GM23338 (cell line): ENCODE measurements around the gene TCEA2. TPM values are rescaled to one million over a fixed set of nuclear protein-coding genes. Genes with fewer than 3 reads are reported as not detected.
A peak's percentile ranks its signal among the peaks of the same experiment; 100 is the strongest.

ENCODE experiments used
- ATAC-seq: fragments of 200-7000 bp; cut with Tn5 transposase; 3 replicates; pipeline ENCODE4 v1.9.1; 2020
- DNase-seq: peaks from one replicate; pipeline ENCODE4 v3.0.0-alpha.2; 2015; ENCODE audit warnings: low spot score
- H2AFZ ChIP-seq: fragments of 200-600 bp; sonication (generic); 2 replicates; pipeline ENCODE4 v1.8.0; 2016; ENCODE audit warnings: antibody characterized with exemption, mild to moderate bottlenecking, moderate library complexity
- H3F3A ChIP-seq: fragments of 200-600 bp; sonication (generic); replicated peaks from 2 replicates; pipeline ENCODE4 v1.8.0; 2017; ENCODE audit warnings: antibody characterized with exemption, mixed run types, low read depth
- H3K27ac ChIP-seq: fragments of 200-600 bp; sonication (generic); 2 replicates; pipeline ENCODE4 v1.6.1; 2016; ENCODE audit warnings: low read depth
- H3K27me3 ChIP-seq: fragments of 200-600 bp; sonication (generic); 2 replicates; pipeline ENCODE4 v1.8.0; 2016; ENCODE audit warnings: mild to moderate bottlenecking, mixed run types, moderate library complexity; ENCODE audit not compliant: insufficient read depth
- H3K36me3 ChIP-seq: fragments of 200-600 bp; sonication (generic); 2 replicates; pipeline ENCODE4 v1.8.0; 2016; ENCODE audit warnings: mild to moderate bottlenecking; ENCODE audit not compliant: insufficient read depth
- H3K4me1 ChIP-seq: fragments of 200-600 bp; sonication (generic); 2 replicates; pipeline ENCODE4 v1.8.0; 2016; ENCODE audit warnings: mild to moderate bottlenecking, moderate library complexity; ENCODE audit not compliant: insufficient read depth
- H3K4me2 ChIP-seq: fragments of 200-600 bp; sonication (generic); 2 replicates; pipeline ENCODE4 v1.7.1; 2017; ENCODE audit warnings: mixed run types
- H3K4me3 ChIP-seq: fragments of 200-600 bp; sonication (generic); 2 replicates; pipeline ENCODE4 v1.6.1; 2016; ENCODE audit warnings: mixed run types
- H3K79me2 ChIP-seq: fragments of 200-600 bp; sonication (generic); replicated peaks from 2 replicates; pipeline ENCODE4 v1.8.0; 2017; ENCODE audit warnings: mild to moderate bottlenecking; ENCODE audit not compliant: insufficient read depth
- H3K9me2 ChIP-seq: fragments of 200-600 bp; sonication (generic); 2 replicates; pipeline ENCODE4 v1.8.0; 2017; ENCODE audit not compliant: insufficient read depth
- H4K20me1 ChIP-seq: fragments of 200-600 bp; sonication (generic); replicated peaks from 2 replicates; pipeline ENCODE4 v1.8.0; 2017; ENCODE audit warnings: mild to moderate bottlenecking; ENCODE audit not compliant: insufficient read depth
- H3K27ac Mint-ChIP-seq: 2 replicates; pipeline ENCODE4 v1.8.0; 2020; ENCODE audit warnings: inconsistent platforms, mild to moderate bottlenecking, moderate library complexity, mixed read lengths
- H3K27me3 Mint-ChIP-seq: 3 replicates; pipeline ENCODE4 v1.8.0; 2022; ENCODE audit warnings: low read depth, mild to moderate bottlenecking, moderate library complexity, mixed read lengths, inconsistent platforms; ENCODE audit not compliant: insufficient read depth, poor library complexity
- H3K36me3 Mint-ChIP-seq: 3 replicates; pipeline ENCODE4 v1.8.0; 2021; ENCODE audit warnings: low read depth, mild to moderate bottlenecking, inconsistent platforms, moderate library complexity, mixed read lengths
- H3K4me1 Mint-ChIP-seq: 3 replicates; pipeline ENCODE4 v1.8.0; 2020; ENCODE audit warnings: mild to moderate bottlenecking, inconsistent platforms, mixed read lengths
- H3K4me3 Mint-ChIP-seq: 3 replicates; pipeline ENCODE4 v1.8.0; 2021; ENCODE audit warnings: moderate library complexity, mild to moderate bottlenecking, inconsistent platforms, mixed read lengths
- H3K9me3 Mint-ChIP-seq: 3 replicates; pipeline ENCODE4 v1.8.0; 2020; ENCODE audit warnings: moderate library complexity, mild to moderate bottlenecking, inconsistent platforms, mixed read lengths
- CREB1 ChIP-seq: fragments of 250-450 bp; sonication (Bioruptor Pico); IDR thresholded peaks from 2 replicates; pipeline ENCODE4 v1.5.0; 2020; ENCODE audit warnings: low read depth, mild to moderate bottlenecking, moderate library complexity
- EZH2 ChIP-seq: fragments of 200-600 bp; sonication (generic); IDR thresholded peaks from one replicate; pipeline ENCODE4 v1.8.0; 2017; ENCODE audit warnings: antibody characterized with exemption, mild to moderate bottlenecking, low read depth; ENCODE audit not compliant: unreplicated experiment
- EZH2phosphoT487 ChIP-seq: fragments of 200-600 bp; sonication (generic); IDR thresholded peaks from one replicate; pipeline ENCODE4 v1.8.1; 2018; ENCODE audit warnings: antibody characterized with exemption; ENCODE audit not compliant: unreplicated experiment
- JUNB ChIP-seq: IDR thresholded peaks from one replicate; pipeline ENCODE4 v1.6.1; 2016; ENCODE audit warnings: antibody characterized with exemption; ENCODE audit not compliant: unreplicated experiment
- POLR2AphosphoS5 ChIP-seq: IDR thresholded peaks from 2 replicates; pipeline ENCODE4 v1.6.1; 2016; ENCODE audit warnings: antibody characterized with exemption, low read depth
- REST ChIP-seq: IDR thresholded peaks from one replicate; pipeline ENCODE4 v1.6.1; 2018; ENCODE audit warnings: antibody characterized with exemption; ENCODE audit not compliant: unreplicated experiment
- STAT1 ChIP-seq: IDR thresholded peaks from one replicate; pipeline ENCODE4 v1.6.1; 2016; ENCODE audit warnings: antibody characterized with exemption; ENCODE audit not compliant: unreplicated experiment
- ZNF114 ChIP-seq: fragments of 250-450 bp; sonication (Bioruptor Pico); IDR thresholded peaks from 2 replicates; pipeline ENCODE4 v1.5.0; 2020; ENCODE audit warnings: mild to moderate bottlenecking, moderate library complexity
- ZNF331 ChIP-seq: fragments of 250-450 bp; sonication (Bioruptor Pico); IDR thresholded peaks from 2 replicates; pipeline ENCODE4 v1.5.0; 2020; ENCODE audit warnings: low read depth, mild to moderate bottlenecking, moderate library complexity
- polyA plus RNA-seq: library from polyadenylated mRNA; unstranded; fragments of >200 nt; fragmentation: Nextera tagmentation; extraction: Ambion mirVana; gene quantifications from 2 replicates; pipeline ENCODE4 v1.2.1, GENCODE V29; 2016
- total RNA-seq: library from RNA; depleted of rRNA; stranded (reverse); fragments of >200 nt; shearing (Covaris generic); gene quantifications from 2 replicates; pipeline ENCODE4 v1.2.3, GENCODE V29; 2014

The TCEA2 gene
- total and polyA plus RNA-seq, 2 experiments from 2014 or later, result 21.0 to 54.4 TPM

GRCh38 chr20:64045346-64046011, 17.5 kb upstream of the TCEA2 start:
- H3K4me3 ChIP-seq, result no peak overlapping the region
- 0 out of 2 replicates have a peak, but pooled peaks cover 10% of the 10 kb centered on the region for H3F3A ChIP-seq
- no peak overlapping the region for H3K27ac ChIP-seq
- Mint-ChIP-seq H3K27me3 (peaks cover 69% of the 10 kb centered on the region), H3K9me3 (no peaks in the 10 kb centered on the region), H3K4me3 (no peak overlapping the region), H3K36me3 (no peaks in the 10 kb centered on the region; the same call in 2 of the 3 replicates), H3K4me1 (peaks cover 16% of the 10 kb centered on the region), H3K27ac (no peak overlapping the region)
- H3K36me3 ChIP-seq, result no peaks in the 10 kb centered on the region
- H3K79me2 ChIP-seq, result no peaks in the 10 kb centered on the region
- peaks cover 23% of the 10 kb centered on the region for H3K4me1 ChIP-seq
- no peaks in the 10 kb centered on the region for H4K20me1 ChIP-seq
- TF ChIP-seq CREB1 (CRISPR knock-in tag), result no peak
- no peak for TF ChIP-seq ZNF331
- no peak for TF ChIP-seq ZNF114
- peaks cover 89% of the 10 kb centered on the region for H3K27me3 ChIP-seq
- ATAC-seq (no peak), DNase-seq (peak; percentile 27)
- peak overlapping the region; percentile 55 for H3K4me2 ChIP-seq
- H3K9me2 ChIP-seq, result no peaks in the 10 kb centered on the region
- H2AFZ ChIP-seq, result no peak overlapping the region

GRCh38 chr20:64047046-64047389, 16.0 kb upstream of the TCEA2 start:
- no peaks in the 10 kb centered on the region for H3K9me2 ChIP-seq
- H3F3A ChIP-seq, result 0 out of 2 replicates have a peak, but pooled peaks cover 10% of the 10 kb centered on the region
- Mint-ChIP-seq H3K4me3 (no peak overlapping the region), H3K27ac (no peak overlapping the region), H3K4me1 (peaks cover 16% of the 10 kb centered on the region), H3K36me3 (no peaks in the 10 kb centered on the region; the same call in 2 of the 3 replicates), H3K27me3 (peaks cover 70% of the 10 kb centered on the region), H3K9me3 (no peaks in the 10 kb centered on the region)
- DNase-seq, result no peak
- H3K4me1 ChIP-seq, result peaks cover 15% of the 10 kb centered on the region
- no peaks in the 10 kb centered on the region for H4K20me1 ChIP-seq
- H3K4me3 ChIP-seq, result no peak overlapping the region
- H3K27ac ChIP-seq, result no peak overlapping the region
- no peak for ATAC-seq
- H3K79me2 ChIP-seq, result no peaks in the 10 kb centered on the region
- H3K27me3 ChIP-seq, result peaks cover 80% of the 10 kb centered on the region
- no peak overlapping the region for H3K4me2 ChIP-seq
- TF ChIP-seq EZH2 (no peak), JUNB (no peak)
- H2AFZ ChIP-seq, result no peak overlapping the region
- no peaks in the 10 kb centered on the region for H3K36me3 ChIP-seq

- ATAC-seq, result peak; percentile 46
- peak; percentile 66 for DNase-seq
- Histone ChIP-seq H3K27me3 (peaks cover 75% of the 10 kb centered on the region), H3K4me1 (peaks cover 13% of the 10 kb centered on the region), H3K9me2 (no peaks in the 10 kb centered on the region), H3K79me2 (no peaks in the 10 kb centered on the region), H3K36me3 (no peaks in the 10 kb centered on the region), H3K4me2 (peak overlapping the region; percentile 76), H3F3A (0 out of 2 replicates have a peak, but pooled peaks cover 10% of the 10 kb centered on the region), H2AFZ (peak overlapping the region; percentile 95), H4K20me1 (no peaks in the 10 kb centered on the region), H3K27ac (no peak overlapping the region), H3K4me3 (peak overlapping the region; percentile 53)
- H3K4me1 Mint-ChIP-seq, result peaks cover 16% of the 10 kb centered on the region
- H3K36me3 Mint-ChIP-seq, result no peaks in the 10 kb centered on the region; the same call in 2 of the 3 replicates
- no peak overlapping the region for H3K27ac Mint-ChIP-seq
- H3K4me3 Mint-ChIP-seq, result peak overlapping the region; percentile 52; the same call in 2 of the 3 replicates
- H3K9me3 Mint-ChIP-seq, result no peaks in the 10 kb centered on the region
- peaks cover 70% of the 10 kb centered on the region for H3K27me3 Mint-ChIP-seq
- TF ChIP-seq STAT1 (no peak), POLR2AphosphoS5 (no peak), EZH2phosphoT487 (no peak), JUNB (no peak), ZNF331 (no peak), REST (no peak), CREB1 (CRISPR knock-in tag) (no peak), EZH2 (peak; percentile 85)
These were observed 15.0 kb upstream of the TCEA2 start for GRCh38 chr20:64047968-64048401.
